ENCODE data around the gene BMERB1. TPM values are rescaled to one million over a fixed set of nuclear protein-coding genes. Genes with fewer than 3 reads are reported as not detected.
"Not testable (repeated sequence)": the region's sequence is repeated elsewhere in the genome, so short reads cannot be mapped to it uniquely, and the experiment has no call there.

Gene BMERB1
- total RNA-seq, 1 donor from 2014 or later, result 75.3 TPM

DNA sequence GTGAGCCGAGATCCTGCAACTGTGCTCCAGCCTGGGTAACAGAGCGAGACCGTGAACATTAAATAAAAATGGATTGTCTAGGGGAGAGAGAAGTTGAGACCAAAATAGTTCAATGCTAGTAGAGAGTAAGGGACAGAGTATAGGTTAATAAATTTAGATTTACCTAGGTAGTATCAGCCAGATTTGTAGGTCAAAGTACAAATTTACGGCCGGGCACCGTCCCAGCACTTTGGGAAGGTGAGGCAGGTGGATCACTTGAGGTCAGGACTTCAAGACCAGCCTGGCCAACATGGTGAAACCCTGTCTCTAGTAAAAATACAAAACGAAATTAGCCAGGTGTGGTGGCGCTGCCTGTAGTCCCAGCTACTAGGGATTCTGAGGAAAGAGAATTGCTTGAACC lies 12.2 kb upstream of the BMERB1 start:
- H3K4me1 ChIP-seq, result no peaks in the 10 kb centered on the region
- no peak overlapping the region for H3K4me3 ChIP-seq
- DNase-seq, result no peak
- no peak overlapping the region for H3K27ac ChIP-seq (replicated peaks)
- H3K27me3 ChIP-seq (ENCODE audit: low read depth), result no peaks in the 10 kb centered on the region
- intact Hi-C loops (cut with micrococcal nuclease), result no loop called here
- H3K36me3 ChIP-seq, result no peaks in the 10 kb centered on the region
- TF ChIP-seq, protein P1, sequence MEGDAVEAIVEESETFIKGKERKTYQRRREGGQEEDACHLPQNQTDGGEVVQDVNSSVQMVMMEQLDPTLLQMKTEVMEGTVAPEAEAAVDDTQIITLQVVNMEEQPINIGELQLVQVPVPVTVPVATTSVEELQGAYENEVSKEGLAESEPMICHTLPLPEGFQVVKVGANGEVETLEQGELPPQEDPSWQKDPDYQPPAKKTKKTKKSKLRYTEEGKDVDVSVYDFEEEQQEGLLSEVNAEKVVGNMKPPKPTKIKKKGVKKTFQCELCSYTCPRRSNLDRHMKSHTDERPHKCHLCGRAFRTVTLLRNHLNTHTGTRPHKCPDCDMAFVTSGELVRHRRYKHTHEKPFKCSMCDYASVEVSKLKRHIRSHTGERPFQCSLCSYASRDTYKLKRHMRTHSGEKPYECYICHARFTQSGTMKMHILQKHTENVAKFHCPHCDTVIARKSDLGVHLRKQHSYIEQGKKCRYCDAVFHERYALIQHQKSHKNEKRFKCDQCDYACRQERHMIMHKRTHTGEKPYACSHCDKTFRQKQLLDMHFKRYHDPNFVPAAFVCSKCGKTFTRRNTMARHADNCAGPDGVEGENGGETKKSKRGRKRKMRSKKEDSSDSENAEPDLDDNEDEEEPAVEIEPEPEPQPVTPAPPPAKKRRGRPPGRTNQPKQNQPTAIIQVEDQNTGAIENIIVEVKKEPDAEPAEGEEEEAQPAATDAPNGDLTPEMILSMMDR (IDR thresholded peaks at IDR 0.05; ENCODE audit: borderline replicate concordance), result no peak
- H3K9me3 ChIP-seq (replicated peaks), result no peaks in the 10 kb centered on the region

DNA sequence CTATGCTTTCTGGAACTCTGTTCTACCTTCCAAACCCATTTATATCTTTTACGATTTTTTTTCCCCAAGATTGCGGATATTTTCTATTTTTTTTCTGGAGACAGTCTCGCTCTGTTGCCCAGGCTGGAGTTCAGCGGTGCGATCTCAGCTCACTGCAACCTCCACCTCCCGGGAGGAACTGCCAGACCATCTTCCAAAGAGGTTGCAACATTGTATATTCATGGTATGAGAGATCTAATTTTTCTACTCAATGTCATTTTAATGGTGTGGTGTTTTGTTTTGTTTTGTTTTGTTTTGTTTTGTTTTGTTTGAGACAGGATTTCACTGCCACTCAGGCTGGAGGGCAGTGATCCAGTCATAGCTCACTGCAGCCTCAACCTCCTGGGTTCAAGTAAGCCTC lies 8.5 kb upstream of the BMERB1 start:
- TF ChIP-seq, protein P1 (IDR thresholded peaks at IDR 0.05; ENCODE audit: borderline replicate concordance), result no peak
- Histone ChIP-seq H3K36me3 (no peaks in the 10 kb centered on the region), H3K9me3 (replicated peaks) (no peaks in the 10 kb centered on the region), H3K27me3 (ENCODE audit: low read depth) (no peaks in the 10 kb centered on the region), H3K4me1 (peaks cover 10% of the 10 kb centered on the region), H3K27ac (replicated peaks) (no peak overlapping the region), H3K4me3 (no peak overlapping the region)
- intact Hi-C loops (cut with micrococcal nuclease), result no loop called here
- no peak for DNase-seq

DNA sequence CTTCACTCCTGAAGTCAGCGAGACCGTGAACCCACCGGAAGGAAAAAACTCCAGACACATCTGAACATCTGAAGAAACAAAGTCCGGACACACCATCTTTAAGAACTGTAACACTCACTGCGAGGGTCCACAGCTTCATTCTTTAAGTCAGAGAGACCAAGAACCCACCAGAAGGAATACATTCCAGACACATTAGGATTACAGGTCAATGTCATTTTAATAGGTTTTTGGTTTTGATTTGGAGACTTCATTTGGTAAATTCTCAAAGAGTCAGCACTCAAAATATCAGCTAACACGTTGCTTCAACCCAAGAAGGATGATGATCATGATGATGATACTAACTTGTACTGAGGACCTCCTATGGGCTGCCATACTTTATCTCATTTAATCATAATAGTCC lies 7.6 kb upstream of the BMERB1 start:
- TF ChIP-seq, protein P1 (IDR thresholded peaks at IDR 0.05; ENCODE audit: borderline replicate concordance), result no peak
- H3K4me3 ChIP-seq, result no peak overlapping the region
- H3K9me3 ChIP-seq (replicated peaks), result no peaks in the 10 kb centered on the region
- H3K36me3 ChIP-seq, result no peaks in the 10 kb centered on the region
- peaks cover 10% of the 10 kb centered on the region for H3K4me1 ChIP-seq
- no peaks in the 10 kb centered on the region for H3K27me3 ChIP-seq (ENCODE audit: low read depth)
- intact Hi-C loops (cut with micrococcal nuclease), result no loop called here
- no peak for DNase-seq
- no peak overlapping the region for H3K27ac ChIP-seq (replicated peaks)

DNA sequence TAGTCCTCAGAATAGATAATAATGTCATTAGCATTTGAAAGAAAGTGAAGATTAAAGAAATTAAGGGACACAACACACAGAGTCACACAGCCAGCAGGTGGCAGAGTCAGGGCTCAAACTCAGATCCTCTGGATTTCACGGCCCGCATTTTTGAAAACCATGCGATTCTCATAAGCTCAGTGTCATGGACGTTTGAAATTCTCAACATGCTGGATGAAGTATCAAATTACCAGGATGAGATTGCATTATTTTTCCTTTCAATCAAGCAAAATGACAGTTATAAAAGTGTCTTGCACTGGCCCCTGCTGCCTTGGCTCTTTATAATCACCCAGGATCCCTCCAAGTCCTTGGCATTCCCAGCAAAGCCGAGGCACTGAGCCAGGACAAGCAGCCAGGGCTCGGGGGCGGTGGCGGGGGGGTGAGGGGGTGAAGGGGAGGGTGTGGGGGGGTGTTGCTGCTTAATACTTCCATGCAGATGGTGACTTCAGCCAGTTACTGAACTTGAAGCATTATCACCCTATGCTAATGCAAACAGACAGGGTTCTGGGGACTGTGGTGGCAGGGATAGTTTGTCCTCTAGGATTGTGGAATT lies 6.6 kb upstream of the BMERB1 start:
- peak; percentile 72 for DNase-seq
- intact Hi-C loops (cut with micrococcal nuclease), result no loop called here
- Histone ChIP-seq H3K4me1 (peaks cover 10% of the 10 kb centered on the region), H3K9me3 (replicated peaks) (no peaks in the 10 kb centered on the region), H3K27ac (replicated peaks) (peak overlapping the region; percentile 62), H3K27me3 (ENCODE audit: low read depth) (no peaks in the 10 kb centered on the region), H3K36me3 (no peaks in the 10 kb centered on the region), H3K4me3 (peak overlapping the region; percentile 43)
- TF ChIP-seq, protein P1 (IDR thresholded peaks at IDR 0.05; ENCODE audit: borderline replicate concordance), result peak; percentile 75

DNA sequence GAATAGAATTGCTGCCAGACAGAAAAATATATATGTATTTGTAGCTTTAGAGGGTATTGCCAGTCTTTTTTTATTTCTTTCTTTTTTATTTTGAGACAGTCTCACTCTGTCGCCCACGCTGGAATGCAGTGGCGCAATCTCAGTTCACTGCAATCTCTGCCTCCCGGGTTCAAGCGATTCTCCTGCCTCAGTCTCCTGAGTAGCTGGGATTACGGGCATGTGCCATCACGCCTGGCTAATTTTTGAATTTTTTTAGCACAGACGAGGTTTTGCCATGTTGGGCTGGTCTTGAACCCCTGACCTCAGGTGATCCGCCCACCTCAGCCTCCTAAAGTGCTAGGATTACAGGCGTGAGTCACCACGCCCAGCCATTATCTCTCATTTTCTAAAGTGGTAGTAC lies 3.5 kb upstream of the BMERB1 start:
- H3K27ac ChIP-seq (replicated peaks); intact Hi-C loops (cut with micrococcal nuclease); H3K9me3 ChIP-seq (replicated peaks); H3K4me3 ChIP-seq; H3K36me3 ChIP-seq; DNase-seq: not testable (repeated sequence)
- Histone ChIP-seq H3K27me3 (ENCODE audit: low read depth) (peaks cover 11% of the 10 kb centered on the region), H3K4me1 (peaks cover 32% of the 10 kb centered on the region)

DNA sequence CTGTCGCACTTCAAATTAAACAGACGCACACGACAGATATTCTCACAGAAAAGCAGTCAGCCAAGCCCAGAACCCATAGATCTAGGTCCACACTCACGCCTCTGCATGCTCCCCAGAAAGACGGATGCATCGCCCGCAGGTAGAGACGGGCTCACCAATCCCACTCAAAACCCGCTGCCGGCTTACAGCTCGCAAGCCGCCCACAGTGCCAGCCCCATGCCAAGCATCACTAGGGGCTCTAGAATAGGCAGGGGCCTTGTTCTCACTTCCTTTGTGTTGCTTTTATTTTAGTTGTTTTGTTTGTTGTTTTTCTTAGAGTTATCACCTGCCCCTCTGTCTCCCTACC lies 336 bp upstream of the BMERB1 start:
- peak overlapping the region; percentile 90 for H3K4me3 ChIP-seq
- intact Hi-C loops (cut with micrococcal nuclease), result no loop called here
- no peak for DNase-seq
- no peaks in the 10 kb centered on the region for H3K36me3 ChIP-seq
- peaks cover 11% of the 10 kb centered on the region for H3K27me3 ChIP-seq (ENCODE audit: low read depth)
- H3K27ac ChIP-seq (replicated peaks), result peak overlapping the region; percentile 76
- no peaks in the 10 kb centered on the region for H3K9me3 ChIP-seq (replicated peaks)
- H3K4me1 ChIP-seq, result peaks cover 23% of the 10 kb centered on the region
- TF ChIP-seq, protein P1 (IDR thresholded peaks at IDR 0.05; ENCODE audit: borderline replicate concordance), result no peak
